Measurements from ENCODE around the gene GAPVD1.
"Not testable (repeated sequence)": the region's sequence is repeated elsewhere in the genome, so short reads cannot be mapped to it uniquely, and the experiment has no call there.

GAPVD1 gene

GRCh38 chr9:125261501-125262293 is at the start of gene GAPVD1:
Gene GAPVD1, plus strand, starts transcription at chr9:125261826. Its CDS starts 37,096 bp downstream, at chr9:125298922.
- peak within 1 kb of the TSS; percentile 77 to 100 (median 93) for H3K4me3 ChIP-seq
- H3K27ac ChIP-seq: peak within 1 kb of the TSS; percentile 7 to 94 (median 89)

- H3K27ac ChIP-seq: no peak overlapping the region
- H3K4me3 ChIP-seq: no peak overlapping the region
These were observed 47.4 kb upstream of the GAPVD1 start for GRCh38 chr9:125214186-125214585.

- Histone ChIP-seq H3K4me3 (no peak overlapping the region), H3K27ac (no peak overlapping the region)
These were observed 43.0 kb upstream of the GAPVD1 start for GRCh38 chr9:125218621-125219020.

- not testable (repeated sequence) for H3K4me3 ChIP-seq
These were observed 36.8 kb upstream of the GAPVD1 start for GRCh38 chr9:125224858-125225257.

GRCh38 chr9:125227761-125228160 is 33.9 kb upstream of the GAPVD1 start:
- no peak overlapping the region for H3K27ac ChIP-seq

More at GRCh38 chr9:125224858-125225257, 36.8 kb upstream of the GAPVD1 start:
- H3K27ac ChIP-seq: not testable (repeated sequence)

GRCh38 chr9:125233678-125234077 is 27.9 kb upstream of the GAPVD1 start:
- H3K27ac ChIP-seq: no peak overlapping the region
- no peak overlapping the region for H3K4me3 ChIP-seq

More at GRCh38 chr9:125227761-125228160, 33.9 kb upstream of the GAPVD1 start:
- no peak overlapping the region for H3K4me3 ChIP-seq

GRCh38 chr9:125234099-125234498 is 27.5 kb upstream of the GAPVD1 start:
- not testable (repeated sequence) for H3K4me3 ChIP-seq, H3K27ac ChIP-seq

- Histone ChIP-seq H3K27ac (no peak overlapping the region), H3K4me3 (no peak overlapping the region)
These were observed 25.7 kb upstream of the GAPVD1 start for GRCh38 chr9:125235804-125236519.

- H3K4me3 ChIP-seq, H3K27ac ChIP-seq: not testable (repeated sequence)
These were observed 25.0 kb upstream of the GAPVD1 start for GRCh38 chr9:125236520-125237159.

GRCh38 chr9:125238127-125238914 is 23.3 kb upstream of the GAPVD1 start:
- Histone ChIP-seq H3K27ac (peak overlapping the region in 2 of 21 experiments; percentile 4 to 62), H3K4me3 (peak overlapping the region in 3 of 7 experiments; percentile 85 to 91 (median 85))

GRCh38 chr9:125238915-125239446 is 22.6 kb upstream of the GAPVD1 start:
- Histone ChIP-seq H3K27ac (no peak overlapping the region), H3K4me3 (peak overlapping the region in 6 of 7 experiments; percentile 72 to 91 (median 82))

- peak overlapping the region; percentile 72 to 91 (median 85) for H3K4me3 ChIP-seq
- peak overlapping the region in 20 of 21 experiments; percentile 76 to 99 (median 92) for H3K27ac ChIP-seq
These were observed 21.7 kb upstream of the GAPVD1 start for GRCh38 chr9:125239631-125240597.

GRCh38 chr9:125240649-125240999 is 21.0 kb upstream of the GAPVD1 start:
- Histone ChIP-seq H3K4me3 (peak overlapping the region; percentile 72 to 91 (median 85)), H3K27ac (peak overlapping the region; percentile 70 to 99 (median 92))

GRCh38 chr9:125241000-125241862 is 20.4 kb upstream of the GAPVD1 start, which contains the start of gene HSPA5:
Gene HSPA5, minus strand, starts transcription at chr9:125241343. Its CDS starts 217 bp downstream, at chr9:125241126.
- peak within 1 kb of the TSS; percentile 70 to 99 (median 94) for H3K27ac ChIP-seq
- peak within 1 kb of the TSS; percentile 72 to 91 (median 85) for H3K4me3 ChIP-seq

- Histone ChIP-seq H3K4me3 (peak overlapping the region; percentile 52 to 91 (median 85)), H3K27ac (peak overlapping the region; percentile 66 to 97 (median 91))
These were observed 19.5 kb upstream of the GAPVD1 start for GRCh38 chr9:125241863-125242739.

GRCh38 chr9:125243792-125244260 is 17.8 kb upstream of the GAPVD1 start:
- Histone ChIP-seq H3K4me3 (no peak overlapping the region), H3K27ac (no peak overlapping the region)

Data from skin epidermis (tissue), 12 donors.